Stimulated activated memory B cell treated with anti-CD40 and anti-IgM and Interleukin-4, amounts not matched to agents 10 μg/mL and 1 μg/mL and 100 μg/mL, for 72 hours (primary cell): ENCODE measurements around the gene ELF1.
"Not testable (repeated sequence)": the region's sequence is repeated elsewhere in the genome, so short reads cannot be mapped to it uniquely, and the experiment has no call there.

Experiments
- ATAC-seq: fragments of 150-1000 bp; cut with Tn5 transposase; 2 replicates; pipeline ENCODE4 v1.10.0; 2021
- H3K27ac Mint-ChIP-seq: one replicate; pipeline ENCODE4 v1.8.0; 2022; ENCODE audit warnings: mild to moderate bottlenecking, mixed read lengths
- H3K27me3 Mint-ChIP-seq: one replicate; pipeline ENCODE4 v1.8.0; 2022; ENCODE audit warnings: mixed read lengths
- H3K36me3 Mint-ChIP-seq: one replicate; pipeline ENCODE4 v1.8.0; 2022; ENCODE audit warnings: mixed read lengths
- H3K4me1 Mint-ChIP-seq: one replicate; pipeline ENCODE4 v1.8.0; 2022; ENCODE audit warnings: mixed read lengths
- H3K4me3 Mint-ChIP-seq: one replicate; pipeline ENCODE4 v1.8.0; 2022; ENCODE audit warnings: mild to moderate bottlenecking, moderate library complexity, mixed read lengths
- H3K9me3 Mint-ChIP-seq: one replicate; pipeline ENCODE4 v1.8.0; 2022; ENCODE audit warnings: mixed read lengths

Gene ELF1

DNA sequence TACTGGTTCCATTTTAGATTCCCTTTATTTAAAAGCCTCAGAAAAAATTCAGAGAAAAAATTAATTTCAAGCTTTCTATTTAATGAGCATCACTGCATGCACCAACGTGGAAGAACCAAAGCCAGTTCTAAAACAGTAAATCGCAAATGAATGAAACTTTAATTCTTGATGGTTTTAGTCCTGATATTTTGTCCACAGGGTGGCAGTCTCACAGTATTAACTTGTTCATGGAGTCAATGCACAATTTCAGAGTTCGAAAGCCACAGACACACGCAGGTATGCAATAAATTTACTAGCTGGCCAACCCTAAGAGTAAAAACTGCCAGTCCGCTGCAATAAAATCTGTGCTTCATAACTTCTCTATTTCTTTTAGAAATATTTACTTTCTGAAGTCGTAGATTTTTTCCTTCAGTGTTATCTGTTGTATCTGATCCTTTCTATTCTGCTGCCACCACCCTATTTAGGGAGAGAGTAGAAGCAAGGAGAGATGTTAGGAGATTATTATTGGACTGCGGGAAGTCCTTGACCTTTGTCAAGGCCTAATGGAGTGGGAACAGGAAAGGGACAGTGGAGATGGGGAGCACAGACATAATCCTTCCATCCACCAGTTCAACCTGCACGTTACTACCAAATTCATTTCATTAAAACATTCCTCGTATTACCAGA lies 35.2 kb upstream of the ELF1 start:
- peaks cover 76% of the 10 kb centered on the region for H3K4me1 Mint-ChIP-seq
- H3K4me3 Mint-ChIP-seq, result no peak overlapping the region

DNA sequence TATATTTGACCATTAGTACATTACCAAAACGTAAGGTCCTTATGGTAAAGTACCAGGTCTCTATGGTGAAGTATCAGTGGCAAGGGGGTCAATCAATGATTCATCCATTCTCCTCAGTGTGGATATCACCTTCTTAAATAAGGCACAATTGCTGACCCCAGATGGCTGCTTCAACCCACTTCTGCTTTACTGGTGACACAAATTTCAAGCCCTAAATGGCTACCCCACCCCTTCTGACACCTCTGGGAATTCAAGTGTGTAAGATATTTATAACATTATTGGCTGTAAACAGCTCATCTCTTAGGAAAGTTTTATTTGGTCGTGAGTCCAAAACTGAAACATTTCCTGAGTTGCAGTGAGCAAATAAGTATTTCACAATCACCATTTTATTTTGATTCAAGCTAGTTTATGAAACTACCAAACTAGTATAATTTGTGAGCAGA lies 34.3 kb upstream of the ELF1 start:
- H3K27ac Mint-ChIP-seq, result peak overlapping the region; percentile 72

More for the DNA sequence above, 35.2 kb upstream of the ELF1 start:
- Mint-ChIP-seq H3K36me3 (peaks cover 10% of the 10 kb centered on the region), H3K27me3 (no peaks in the 10 kb centered on the region), H3K9me3 (no peaks in the 10 kb centered on the region), H3K27ac (no peak overlapping the region)
- ATAC-seq, result peak; percentile 55

DNA sequence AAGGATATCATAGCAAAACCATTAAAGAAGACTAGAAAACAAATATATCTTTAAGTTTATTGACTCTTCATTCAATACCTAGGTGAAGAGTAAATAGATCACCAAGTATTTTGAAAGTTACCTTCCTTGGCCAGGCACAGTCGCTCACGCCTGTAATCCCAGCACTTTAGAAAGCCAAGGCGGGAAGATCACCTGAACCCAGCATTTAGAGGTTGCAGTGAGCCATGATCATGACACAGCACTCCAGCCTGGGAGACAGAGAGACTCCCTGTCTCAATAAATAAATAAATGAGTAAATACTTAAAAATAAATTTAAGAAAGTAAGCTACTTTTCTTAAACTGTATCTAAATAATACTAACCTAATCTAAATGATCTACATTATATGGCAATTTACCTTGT lies 33.3 kb upstream of the ELF1 start:
- no peak overlapping the region for H3K4me3 Mint-ChIP-seq
- H3K9me3 Mint-ChIP-seq, result peaks cover 3% of the 10 kb centered on the region
- no peak overlapping the region for H3K27ac Mint-ChIP-seq
- no peaks in the 10 kb centered on the region for H3K27me3 Mint-ChIP-seq
- H3K4me1 Mint-ChIP-seq, result peaks cover 69% of the 10 kb centered on the region
- ATAC-seq, result no peak
- H3K36me3 Mint-ChIP-seq, result peaks cover 14% of the 10 kb centered on the region

More for the DNA sequence above, 34.3 kb upstream of the ELF1 start:
- Mint-ChIP-seq H3K27me3 (no peaks in the 10 kb centered on the region), H3K4me1 (peaks cover 76% of the 10 kb centered on the region), H3K9me3 (peaks cover 3% of the 10 kb centered on the region), H3K36me3 (peaks cover 18% of the 10 kb centered on the region), H3K4me3 (peak overlapping the region; percentile 56)
- peak; percentile 96 for ATAC-seq

DNA sequence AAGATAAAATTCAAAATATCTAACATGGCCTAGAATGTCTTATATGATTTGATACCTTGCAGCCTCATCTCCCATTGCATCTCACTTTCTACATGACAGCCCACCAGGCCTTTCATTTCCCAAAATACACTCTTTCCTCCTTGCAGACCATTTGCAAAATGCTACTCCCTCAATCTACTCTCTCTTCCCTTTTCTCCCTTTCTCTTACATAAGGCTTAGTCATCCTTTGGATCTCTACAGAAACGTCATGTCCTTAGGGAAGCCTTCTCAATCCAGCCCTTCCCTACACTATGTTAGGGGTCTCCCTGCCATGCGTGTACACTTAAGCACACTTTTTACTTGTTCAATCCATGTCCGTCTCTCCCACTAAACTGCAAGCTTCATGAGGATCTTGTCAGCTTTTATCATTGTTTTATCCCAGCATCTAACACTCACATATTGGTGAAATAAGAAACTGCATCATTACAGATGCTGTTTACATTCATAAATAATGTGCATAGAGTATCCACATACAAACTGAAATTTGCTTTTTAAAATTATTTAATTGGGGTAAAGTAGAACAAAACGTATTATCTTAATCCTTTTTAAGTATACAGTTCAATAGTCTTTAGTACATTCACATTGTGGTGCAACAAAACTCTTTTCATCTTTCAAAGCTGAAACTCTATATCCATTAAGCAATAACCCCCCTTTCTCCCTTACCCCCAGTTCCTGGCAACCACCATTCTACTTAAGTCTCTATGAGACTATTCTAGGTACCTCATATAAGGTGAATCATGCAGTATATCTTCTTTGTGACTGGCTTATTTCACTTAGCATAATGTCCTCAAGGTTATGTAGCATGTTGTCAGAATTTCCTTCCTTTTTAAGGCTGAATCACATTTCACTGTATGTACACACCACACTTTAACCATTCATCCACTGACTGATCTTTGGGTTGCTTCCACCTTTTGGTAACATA lies 30.6 kb upstream of the ELF1 start:
- Mint-ChIP-seq H3K36me3 (peaks cover 19% of the 10 kb centered on the region), H3K4me3 (no peak overlapping the region), H3K4me1 (peaks cover 42% of the 10 kb centered on the region), H3K27me3 (no peaks in the 10 kb centered on the region), H3K9me3 (peaks cover 7% of the 10 kb centered on the region), H3K27ac (peak overlapping the region; percentile 25)
- ATAC-seq, result no peak

DNA sequence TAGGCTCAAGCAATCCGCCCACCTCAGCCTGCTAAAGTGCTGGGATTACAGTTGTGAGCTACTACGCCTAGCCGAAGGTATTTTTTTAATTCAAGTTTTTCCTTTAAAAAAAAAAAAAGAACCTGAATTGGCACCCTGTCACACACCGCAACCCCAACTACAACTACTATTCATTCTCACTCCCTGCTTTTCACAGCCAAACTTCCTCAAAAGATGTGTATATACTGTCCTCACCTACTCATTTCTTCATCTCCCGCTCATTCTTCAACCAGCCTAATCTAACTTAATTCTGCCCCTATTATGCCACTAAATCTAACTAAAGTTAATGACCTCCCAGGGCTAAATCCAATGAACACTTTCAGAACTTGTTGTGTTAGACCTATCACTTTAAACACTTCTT lies 29.5 kb upstream of the ELF1 start:
- Mint-ChIP-seq H3K36me3 (peaks cover 19% of the 10 kb centered on the region), H3K4me1 (peaks cover 31% of the 10 kb centered on the region), H3K27ac (peak overlapping the region; percentile 25), H3K27me3 (no peaks in the 10 kb centered on the region), H3K4me3 (no peak overlapping the region), H3K9me3 (peaks cover 7% of the 10 kb centered on the region)
- ATAC-seq, result no peak

DNA sequence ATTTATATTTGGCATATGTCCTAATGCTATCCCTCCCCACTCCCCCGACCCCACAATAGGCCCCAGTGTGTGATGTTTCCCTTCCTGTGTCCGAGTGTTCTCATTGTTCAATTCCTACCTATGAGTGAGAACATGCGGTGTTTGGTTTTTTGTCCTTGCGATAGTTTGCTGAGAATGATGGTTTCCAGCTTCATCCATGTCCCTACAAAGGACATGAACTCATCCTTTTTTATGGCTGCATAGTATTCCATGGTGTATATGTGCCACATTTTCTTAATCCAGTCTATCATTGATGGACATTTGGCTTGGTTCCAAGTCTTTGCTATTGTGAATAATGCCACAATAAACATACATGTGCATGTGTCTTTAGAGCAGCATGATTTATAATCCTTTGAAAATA lies 23.3 kb upstream of the ELF1 start:
- H3K27me3 Mint-ChIP-seq, ATAC-seq, H3K36me3 Mint-ChIP-seq, H3K9me3 Mint-ChIP-seq, H3K4me3 Mint-ChIP-seq, H3K27ac Mint-ChIP-seq: not testable (repeated sequence)
- H3K4me1 Mint-ChIP-seq, result peaks cover 11% of the 10 kb centered on the region

DNA sequence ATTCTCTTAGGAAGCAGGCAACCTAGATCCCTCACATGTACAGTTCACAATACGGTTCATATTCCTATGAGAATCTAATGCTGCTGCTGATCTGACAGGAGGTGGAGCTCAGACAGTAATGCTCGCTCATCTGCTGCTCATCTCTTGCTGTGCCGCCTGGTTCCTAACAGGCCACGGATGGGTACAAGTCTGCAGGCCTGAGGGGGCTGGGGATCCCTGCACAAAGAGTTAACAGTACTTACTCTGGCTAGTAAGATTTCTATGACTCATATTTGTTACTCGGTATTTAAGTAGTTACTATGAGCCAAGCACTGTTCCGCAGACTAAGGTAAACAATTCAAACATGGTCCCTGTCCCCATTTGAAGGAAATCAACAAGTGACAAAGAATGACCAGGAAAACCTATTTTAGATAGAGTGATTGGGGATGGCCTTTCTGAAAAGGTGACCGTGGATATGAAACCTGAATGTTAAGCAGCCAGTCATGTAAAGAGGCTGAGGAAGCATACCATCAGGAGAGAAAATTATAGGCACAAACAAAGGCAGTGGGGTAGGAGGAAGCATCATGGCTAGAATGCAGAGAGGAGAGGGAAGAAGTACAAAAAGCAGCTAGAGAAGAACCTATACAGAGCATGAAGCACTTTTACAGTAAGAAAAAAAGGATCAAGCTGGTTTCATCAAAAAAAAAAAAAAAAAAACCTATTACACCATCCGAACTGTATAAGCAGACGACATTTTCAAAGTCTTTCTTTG lies 21.6 kb upstream of the ELF1 start:
- Mint-ChIP-seq H3K36me3 (peaks cover 5% of the 10 kb centered on the region), H3K4me3 (no peak overlapping the region), H3K27me3 (no peaks in the 10 kb centered on the region), H3K4me1 (peaks cover 12% of the 10 kb centered on the region), H3K9me3 (peaks cover 4% of the 10 kb centered on the region), H3K27ac (peak overlapping the region; percentile 4)
- no peak for ATAC-seq

DNA sequence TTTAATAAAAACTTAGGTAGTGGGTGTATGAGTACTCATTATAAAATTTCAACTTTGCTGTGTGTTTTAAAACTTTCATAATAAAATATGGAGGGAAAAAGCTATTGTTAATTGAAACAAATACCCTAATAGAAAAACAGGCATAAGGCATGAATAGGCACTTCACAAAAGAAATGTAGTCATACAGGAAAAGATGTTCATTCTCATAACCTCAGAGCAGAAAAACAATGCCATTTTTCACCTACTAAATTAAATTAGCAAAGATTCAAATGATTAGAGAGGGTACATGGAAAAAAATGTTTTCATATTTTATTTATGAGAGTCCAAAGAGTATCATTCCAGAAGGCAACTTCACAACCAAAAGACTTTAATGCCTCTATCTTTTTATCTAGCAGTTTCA lies 20.6 kb upstream of the ELF1 start:
- Mint-ChIP-seq H3K36me3 (peaks cover 4% of the 10 kb centered on the region), H3K27me3 (no peaks in the 10 kb centered on the region), H3K27ac (no peak overlapping the region), H3K9me3 (no peaks in the 10 kb centered on the region), H3K4me3 (no peak overlapping the region), H3K4me1 (peaks cover 22% of the 10 kb centered on the region)
- no peak for ATAC-seq

DNA sequence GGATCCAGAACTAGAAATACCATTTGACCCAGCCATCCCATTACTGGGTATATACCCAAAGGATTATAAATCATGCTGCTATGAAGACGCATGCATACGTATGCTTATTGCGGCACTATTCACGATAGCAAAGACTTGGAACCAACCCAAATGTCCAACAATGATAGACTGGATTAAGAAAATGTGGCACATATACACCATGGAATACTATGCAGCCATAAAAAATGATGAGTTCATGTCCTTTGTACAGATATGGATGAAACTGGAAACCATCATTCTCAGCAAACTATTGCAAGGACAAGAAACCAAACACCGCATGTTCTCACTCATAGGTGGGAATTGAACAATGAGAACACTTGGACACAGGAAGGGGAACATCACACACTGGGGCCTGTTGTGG lies 17.4 kb upstream of the ELF1 start:
- H3K4me3 Mint-ChIP-seq, ATAC-seq, H3K27ac Mint-ChIP-seq: not testable (repeated sequence)

DNA sequence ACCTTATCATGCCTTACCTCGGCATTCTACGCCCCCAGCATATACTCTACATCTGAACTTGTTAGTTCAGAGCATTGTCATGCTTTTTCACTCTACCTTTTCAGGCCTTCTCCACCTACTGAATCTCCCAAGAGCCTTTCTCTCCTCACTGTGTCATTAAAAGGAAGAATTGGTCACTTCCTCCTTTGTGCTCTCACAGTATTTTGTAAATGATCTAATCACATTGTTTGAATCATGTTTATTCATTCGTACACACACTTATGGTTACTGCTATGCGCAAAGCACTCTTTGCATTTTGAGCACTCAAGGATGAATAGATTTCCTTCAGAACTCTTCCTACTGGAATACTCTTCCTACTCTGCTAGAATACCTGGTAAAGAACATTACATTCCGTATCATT lies 15.8 kb upstream of the ELF1 start:
- peaks cover 22% of the 10 kb centered on the region for H3K4me1 Mint-ChIP-seq
- H3K27me3 Mint-ChIP-seq, result no peaks in the 10 kb centered on the region

More for the DNA sequence above, 17.4 kb upstream of the ELF1 start:
- not testable (repeated sequence) for H3K27me3 Mint-ChIP-seq, H3K9me3 Mint-ChIP-seq, H3K36me3 Mint-ChIP-seq
- peaks cover 32% of the 10 kb centered on the region for H3K4me1 Mint-ChIP-seq

DNA sequence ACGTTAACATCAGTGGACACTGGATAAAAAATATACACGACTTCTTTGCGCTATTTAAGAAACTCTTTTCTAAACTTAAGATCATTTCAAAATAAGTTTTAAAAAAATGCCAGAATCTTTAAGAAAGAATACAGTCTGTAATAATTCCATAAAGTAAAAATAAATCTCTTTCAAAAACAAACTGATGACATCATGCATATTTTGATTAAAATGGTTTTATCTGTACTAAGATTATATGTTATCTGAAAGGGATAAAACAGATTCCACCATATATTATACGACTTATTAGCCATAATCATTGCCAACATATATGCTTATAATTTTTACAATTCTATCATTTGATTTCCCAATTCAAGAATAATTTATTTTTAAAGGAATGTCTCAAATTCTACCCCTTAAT lies 15.3 kb upstream of the ELF1 start:
- Mint-ChIP-seq H3K9me3 (no peaks in the 10 kb centered on the region), H3K27ac (no peak overlapping the region), H3K4me3 (no peak overlapping the region), H3K4me1 (peaks cover 22% of the 10 kb centered on the region), H3K27me3 (no peaks in the 10 kb centered on the region), H3K36me3 (peaks cover 6% of the 10 kb centered on the region)
- ATAC-seq, result no peak

More for the DNA sequence above, 15.8 kb upstream of the ELF1 start:
- H3K9me3 Mint-ChIP-seq, result no peaks in the 10 kb centered on the region
- H3K4me3 Mint-ChIP-seq, result no peak overlapping the region
- H3K27ac Mint-ChIP-seq, result no peak overlapping the region
- ATAC-seq, result no peak
- H3K36me3 Mint-ChIP-seq, result peaks cover 6% of the 10 kb centered on the region

DNA sequence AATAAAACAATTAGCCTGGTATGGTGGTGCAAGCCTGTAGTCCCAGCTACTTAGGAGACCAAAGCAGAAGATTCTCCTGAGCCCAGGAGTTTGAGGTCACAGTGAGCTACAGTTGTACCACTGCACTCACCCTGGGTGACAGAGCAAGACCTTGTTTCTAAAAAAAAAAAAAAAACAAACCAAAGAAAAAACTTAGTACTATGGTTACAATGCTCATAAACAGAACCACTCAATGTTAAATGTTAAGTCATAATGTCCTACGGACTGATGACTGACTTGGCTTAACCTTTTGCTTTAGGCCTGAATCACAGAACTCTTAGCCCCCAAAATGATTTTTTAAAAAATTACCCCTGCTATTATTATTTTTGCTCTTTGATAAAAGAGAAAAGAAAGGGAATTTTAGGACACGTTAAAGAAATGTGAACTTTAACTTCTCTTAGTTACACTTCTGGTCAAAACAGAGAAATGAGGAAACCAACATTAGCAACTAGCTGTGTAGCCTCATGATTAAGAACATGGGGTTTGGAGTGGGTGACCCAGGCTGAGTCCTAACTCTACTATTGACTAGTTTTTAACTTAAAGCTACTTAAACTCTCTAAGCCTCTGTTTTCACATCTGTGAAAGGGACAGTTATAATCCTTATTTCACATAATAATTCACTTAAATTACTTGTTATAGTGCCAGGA lies 13.7 kb upstream of the ELF1 start:
- H3K4me3 Mint-ChIP-seq, result no peak overlapping the region
- no peaks in the 10 kb centered on the region for H3K27me3 Mint-ChIP-seq
- H3K36me3 Mint-ChIP-seq, result peaks cover 6% of the 10 kb centered on the region
- no peak overlapping the region for H3K27ac Mint-ChIP-seq
- ATAC-seq, result no peak
- H3K9me3 Mint-ChIP-seq, result no peaks in the 10 kb centered on the region
- peaks cover 27% of the 10 kb centered on the region for H3K4me1 Mint-ChIP-seq

DNA sequence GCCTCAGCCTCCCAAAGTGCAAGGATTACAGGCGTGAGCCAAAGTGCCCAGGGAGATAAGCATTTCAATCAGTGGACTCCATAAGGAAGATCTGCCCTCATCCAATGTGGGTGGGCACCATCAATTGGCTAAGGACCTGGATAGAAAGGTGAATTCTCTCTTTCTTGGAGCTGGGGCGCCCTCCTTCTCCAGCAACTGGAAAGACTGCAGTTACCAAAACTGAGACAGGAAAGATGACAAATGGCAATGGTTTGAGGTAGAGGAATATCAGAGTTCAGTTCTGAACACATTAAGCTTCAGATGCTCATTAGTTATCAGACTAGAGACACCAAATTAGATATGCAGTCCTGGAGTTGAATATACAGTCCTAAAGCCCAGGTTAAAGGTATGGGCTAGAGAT lies 10.5 kb upstream of the ELF1 start:
- Mint-ChIP-seq H3K4me1 (peaks cover 30% of the 10 kb centered on the region), H3K27me3 (no peaks in the 10 kb centered on the region), H3K9me3 (no peaks in the 10 kb centered on the region), H3K27ac (no peak overlapping the region), H3K4me3 (no peak overlapping the region), H3K36me3 (peaks cover 11% of the 10 kb centered on the region)
- no peak for ATAC-seq

DNA sequence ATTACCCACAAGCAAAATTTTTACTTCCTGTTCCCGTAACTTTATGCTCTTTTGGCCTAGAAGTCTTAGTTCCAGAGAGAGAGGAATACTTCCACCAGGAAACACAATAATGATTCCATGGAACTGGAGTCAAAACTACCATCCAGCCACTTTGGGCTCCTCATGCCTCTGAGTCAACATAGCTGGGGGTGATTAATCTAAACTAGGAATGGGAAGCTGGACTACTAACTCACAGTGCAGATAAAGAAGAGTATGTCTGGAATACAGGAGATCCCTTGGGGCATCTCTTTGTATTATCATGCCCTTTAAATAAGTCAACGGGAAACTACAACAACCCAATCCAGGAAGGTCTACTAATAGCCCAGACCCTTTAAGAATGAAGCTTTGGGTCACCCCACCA lies 8.9 kb upstream of the ELF1 start:
- H3K4me1 Mint-ChIP-seq, result peaks cover 25% of the 10 kb centered on the region
- peaks cover 10% of the 10 kb centered on the region for H3K36me3 Mint-ChIP-seq
- no peak for ATAC-seq
- no peaks in the 10 kb centered on the region for H3K9me3 Mint-ChIP-seq
- H3K27me3 Mint-ChIP-seq, result no peaks in the 10 kb centered on the region
- no peak overlapping the region for H3K27ac Mint-ChIP-seq
- no peak overlapping the region for H3K4me3 Mint-ChIP-seq

DNA sequence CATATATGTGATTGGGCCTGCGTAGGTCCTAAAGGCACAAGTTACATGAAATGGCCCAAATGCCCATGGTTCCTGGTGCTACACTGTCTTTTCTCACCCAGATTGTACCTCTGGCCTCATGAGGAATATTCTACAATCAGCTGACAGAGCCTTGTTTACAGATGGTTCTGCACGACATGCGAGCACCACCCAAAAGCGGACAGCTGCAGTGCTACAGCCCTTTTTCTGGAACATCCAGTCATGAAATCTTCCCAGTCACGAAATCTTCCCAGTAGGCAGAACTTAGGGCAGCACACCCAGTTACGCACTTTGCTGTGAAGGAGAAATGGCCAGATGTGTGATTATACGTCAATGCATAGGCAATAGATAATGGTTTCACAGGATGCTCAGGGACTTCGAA lies 7.7 kb upstream of the ELF1 start:
- ATAC-seq, result no peak
- no peaks in the 10 kb centered on the region for H3K9me3 Mint-ChIP-seq
- H3K36me3 Mint-ChIP-seq, result peaks cover 16% of the 10 kb centered on the region
- H3K4me1 Mint-ChIP-seq, result peaks cover 26% of the 10 kb centered on the region
- no peak overlapping the region for H3K27ac Mint-ChIP-seq
- H3K4me3 Mint-ChIP-seq, result no peak overlapping the region
- H3K27me3 Mint-ChIP-seq, result no peaks in the 10 kb centered on the region
